GM12892 (cell line): Measurements from ENCODE around the gene GRAP2.

ENCODE experiments used
- DNase-seq: peaks from one replicate; pipeline ENCODE4 v3.0.0; 2011; ENCODE audit not compliant: insufficient read length
- FAIRE-seq: peaks from 2 replicates; lab custom pipeline; 2011; peaks lifted over from hg19 to GRCh38; lab: Jason Lieb, UNC
- POLR2A ChIP-seq: IDR thresholded peaks from 2 replicates; pipeline ENCODE4 v1.6.1; 2011; ENCODE audit warnings: low read depth, low read length, control low read depth
- POLR2AphosphoS5 ChIP-seq: IDR thresholded peaks from 2 replicates; pipeline ENCODE4 v1.6.1; 2011; ENCODE audit warnings: low read depth, low read length, control low read depth
- TAF1 ChIP-seq: IDR thresholded peaks from 2 replicates; pipeline ENCODE4 v1.6.1; 2011; ENCODE audit warnings: low read depth, mild to moderate bottlenecking, control low read depth, low read length, borderline replicate concordance

The GRAP2 gene

DNA sequence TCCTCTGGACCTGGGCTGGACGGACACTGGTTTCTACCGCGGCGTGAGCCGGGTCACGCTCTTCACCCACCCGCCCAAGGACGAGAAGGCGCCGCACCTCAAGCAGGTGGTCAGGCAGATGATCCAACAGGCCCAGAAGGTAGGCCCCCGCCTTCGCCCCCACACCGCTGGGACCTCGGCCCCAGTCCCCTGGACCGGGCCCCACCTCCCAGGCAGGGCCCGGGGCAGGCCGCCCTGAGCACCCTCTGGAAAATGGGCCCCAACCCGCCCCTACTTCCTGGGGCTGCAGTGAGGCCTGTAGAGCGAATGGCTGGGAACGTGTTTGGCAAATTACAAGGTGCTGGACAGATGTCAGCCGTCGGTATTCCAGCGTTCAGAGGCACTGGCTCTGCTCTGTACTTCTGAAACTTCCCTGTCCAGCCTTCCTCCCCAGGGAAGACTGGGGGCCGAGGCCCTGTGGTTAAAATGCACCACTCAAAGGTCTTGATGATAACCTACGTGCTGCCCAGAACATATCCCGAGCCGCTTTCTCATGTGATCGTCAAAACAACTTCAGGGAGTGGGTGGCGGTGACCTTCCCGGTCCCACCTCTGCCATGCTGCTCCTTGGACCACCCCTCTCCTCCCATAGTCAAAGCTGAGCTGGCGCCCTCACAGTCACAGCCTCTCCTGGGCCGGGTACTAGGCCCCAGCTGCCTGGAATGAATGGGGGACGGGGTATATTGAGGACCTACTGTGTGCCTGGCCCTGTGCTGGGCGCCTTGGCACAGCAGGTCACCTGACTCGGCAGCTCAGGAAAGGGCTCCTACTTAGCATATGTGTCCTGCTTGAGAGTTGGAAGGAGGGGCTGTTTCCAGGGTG, 94.7 kb downstream of the GRAP2 start:
- DNase-seq: no peak
- FAIRE-seq: no peak
- no peak for TF ChIP-seq POLR2AphosphoS5
- TF ChIP-seq TAF1: no peak
- no peak for TF ChIP-seq POLR2A

DNA sequence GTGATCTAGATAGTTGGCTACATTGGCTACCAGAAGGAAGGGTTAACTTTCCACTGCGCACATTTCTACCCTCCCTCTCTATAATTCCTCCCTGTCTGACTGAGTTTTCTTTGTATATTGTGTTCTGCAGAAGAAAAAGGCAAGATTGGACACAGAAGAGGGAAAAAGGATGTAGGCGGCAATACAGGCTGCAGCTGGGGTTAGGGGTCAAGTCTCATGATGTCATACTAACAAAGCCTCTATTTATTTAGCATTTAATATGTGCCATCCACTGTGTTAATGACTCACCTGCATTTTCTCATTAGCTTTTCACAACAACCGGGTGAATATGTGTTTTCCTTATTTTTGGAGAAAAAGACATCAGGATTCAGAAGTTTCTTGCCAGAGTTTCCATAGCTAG, 95.8 kb downstream of the GRAP2 start:
- DNase-seq: no peak

DNA sequence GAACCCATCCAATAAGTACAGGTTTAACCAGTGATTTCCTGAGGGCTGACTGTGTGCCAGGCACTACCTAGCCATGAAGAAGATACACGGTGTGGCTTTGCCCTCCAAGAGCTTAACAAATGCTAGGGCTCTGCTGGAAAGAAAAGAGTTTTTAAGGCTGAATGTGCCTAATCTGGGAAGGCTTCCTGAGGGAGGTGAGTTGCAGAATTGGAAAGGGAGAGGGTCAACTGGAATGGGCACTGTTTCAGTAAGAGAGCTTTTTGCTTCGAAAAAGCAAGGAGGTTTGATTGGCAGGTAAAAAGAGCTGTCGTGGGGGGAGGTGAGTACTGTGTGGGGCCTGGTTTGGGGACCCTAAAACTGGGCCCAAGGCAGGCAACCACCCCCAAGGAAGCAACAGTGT, 96.5 kb downstream of the GRAP2 start:
- FAIRE-seq (no peak), DNase-seq (no peak)
- no peak for TF ChIP-seq POLR2AphosphoS5
- no peak for TF ChIP-seq POLR2A
- TF ChIP-seq TAF1: no peak

More for the DNA sequence above, 95.8 kb downstream of the GRAP2 start:
- FAIRE-seq: no peak
- TF ChIP-seq POLR2A: no peak

DNA sequence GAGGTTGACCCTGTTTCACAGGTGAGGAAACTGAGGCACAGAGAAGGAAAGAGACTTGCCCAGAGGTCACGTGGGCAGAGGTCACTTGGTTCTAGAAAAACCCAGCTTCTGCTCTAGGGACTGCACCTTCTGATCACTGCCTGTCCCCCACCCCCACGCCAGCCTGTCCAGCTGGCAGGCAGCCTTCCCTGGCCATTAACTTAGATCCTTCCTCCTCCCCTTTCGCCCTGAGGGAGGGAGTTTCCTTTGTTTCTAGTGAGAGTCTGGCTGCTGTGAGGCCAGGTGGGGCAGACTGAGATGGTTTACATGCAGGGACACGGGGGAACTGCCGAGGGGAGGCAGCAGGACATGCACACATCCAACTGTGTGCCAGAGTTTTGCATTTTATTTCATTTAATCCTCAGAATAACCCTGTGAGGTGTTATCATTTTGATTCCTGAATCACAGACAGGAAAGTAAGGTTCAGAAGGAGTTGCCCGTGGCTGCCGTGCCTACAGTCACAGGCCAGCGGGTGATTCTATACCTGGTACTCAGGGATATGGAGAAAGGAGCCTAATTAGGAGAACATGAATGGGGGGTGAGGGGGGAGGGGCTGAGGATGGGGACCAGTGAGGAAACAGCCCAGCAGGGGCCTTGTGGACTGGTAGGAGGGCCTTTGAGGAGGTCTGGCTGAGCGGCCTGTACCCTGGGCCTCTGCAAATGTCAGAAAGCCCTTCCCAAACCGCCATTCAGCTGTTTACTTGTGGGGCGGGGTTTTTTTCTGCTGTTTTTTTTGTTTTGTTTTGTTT, 97.2 kb downstream of the GRAP2 start:
- DNase-seq (no peak), FAIRE-seq (no peak)
- TF ChIP-seq POLR2A: no peak

DNA sequence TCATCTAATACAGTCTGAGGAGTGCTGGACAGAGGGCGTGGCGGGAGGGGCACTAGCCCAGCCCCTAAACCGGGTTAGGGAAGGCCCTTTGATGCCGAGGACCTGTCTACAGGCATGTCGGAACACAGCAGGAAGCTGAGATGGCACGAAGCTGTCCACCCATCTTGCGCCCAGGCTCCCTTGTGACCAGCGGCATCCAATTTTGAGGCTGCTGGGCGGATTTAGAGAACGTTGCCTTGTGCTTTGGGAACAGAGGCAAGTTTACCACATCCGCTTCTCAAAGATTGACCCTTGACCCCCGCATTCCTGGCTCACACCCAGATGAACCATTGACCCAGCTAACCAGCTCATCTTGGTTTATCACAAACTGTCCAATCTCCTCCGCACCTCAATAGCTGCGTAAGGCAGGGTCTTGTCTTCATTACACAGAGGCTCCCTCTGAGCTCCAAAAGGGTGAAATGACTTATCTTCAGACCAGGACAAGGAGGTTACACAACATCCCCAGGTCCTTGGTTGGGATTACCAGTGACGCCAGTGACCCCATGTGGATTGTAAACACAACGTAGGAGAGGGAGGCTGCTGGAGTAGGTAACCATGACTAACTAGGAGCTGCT, 98.4 kb downstream of the GRAP2 start:
- no peak for TF ChIP-seq TAF1
- TF ChIP-seq POLR2AphosphoS5: no peak
- no peak for TF ChIP-seq POLR2A
- FAIRE-seq (no peak), DNase-seq (no peak)

DNA sequence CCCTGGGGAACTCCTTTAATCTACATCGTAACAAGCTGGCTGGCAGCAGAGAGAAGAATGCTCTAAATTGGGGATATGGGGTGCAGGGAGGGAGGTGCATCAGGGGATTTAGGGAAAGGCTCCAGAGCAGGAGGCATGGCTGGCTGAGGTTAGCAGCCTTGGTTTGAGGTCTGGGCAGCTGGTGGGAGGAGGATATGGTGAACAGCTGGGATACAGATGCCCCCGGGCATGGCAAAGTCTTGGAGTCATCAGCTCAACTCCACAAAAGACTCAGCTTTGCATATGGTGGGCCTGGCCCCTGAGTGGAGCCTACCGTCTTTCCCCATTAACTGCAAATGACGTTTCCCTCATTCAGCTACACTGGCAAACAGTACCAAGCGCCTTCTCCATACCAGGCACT, 99.3 kb downstream of the GRAP2 start:
- TF ChIP-seq TAF1 (no peak), POLR2A (no peak), POLR2AphosphoS5 (no peak)
- FAIRE-seq: no peak
- no peak for DNase-seq

DNA sequence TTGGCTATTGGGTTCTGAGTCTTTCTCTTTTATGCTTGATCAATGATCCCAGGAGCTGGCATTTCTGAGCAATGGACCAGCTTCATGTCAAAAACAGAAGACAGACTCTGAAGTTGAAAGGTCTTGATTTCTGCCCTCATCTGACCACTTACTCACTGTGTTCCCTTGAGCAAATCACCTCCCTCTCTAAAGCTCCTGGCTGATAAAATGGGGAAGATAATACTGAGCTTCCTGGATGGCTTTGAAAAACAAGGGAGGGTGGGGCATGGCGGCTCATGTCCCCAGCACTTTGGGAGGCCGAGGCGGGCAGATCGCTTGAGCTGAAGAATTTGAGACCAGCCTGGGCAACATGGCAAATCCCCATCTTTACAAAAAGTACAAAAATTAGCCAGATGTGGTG, 100.2 kb downstream of the GRAP2 start:
- FAIRE-seq: no peak

DNA sequence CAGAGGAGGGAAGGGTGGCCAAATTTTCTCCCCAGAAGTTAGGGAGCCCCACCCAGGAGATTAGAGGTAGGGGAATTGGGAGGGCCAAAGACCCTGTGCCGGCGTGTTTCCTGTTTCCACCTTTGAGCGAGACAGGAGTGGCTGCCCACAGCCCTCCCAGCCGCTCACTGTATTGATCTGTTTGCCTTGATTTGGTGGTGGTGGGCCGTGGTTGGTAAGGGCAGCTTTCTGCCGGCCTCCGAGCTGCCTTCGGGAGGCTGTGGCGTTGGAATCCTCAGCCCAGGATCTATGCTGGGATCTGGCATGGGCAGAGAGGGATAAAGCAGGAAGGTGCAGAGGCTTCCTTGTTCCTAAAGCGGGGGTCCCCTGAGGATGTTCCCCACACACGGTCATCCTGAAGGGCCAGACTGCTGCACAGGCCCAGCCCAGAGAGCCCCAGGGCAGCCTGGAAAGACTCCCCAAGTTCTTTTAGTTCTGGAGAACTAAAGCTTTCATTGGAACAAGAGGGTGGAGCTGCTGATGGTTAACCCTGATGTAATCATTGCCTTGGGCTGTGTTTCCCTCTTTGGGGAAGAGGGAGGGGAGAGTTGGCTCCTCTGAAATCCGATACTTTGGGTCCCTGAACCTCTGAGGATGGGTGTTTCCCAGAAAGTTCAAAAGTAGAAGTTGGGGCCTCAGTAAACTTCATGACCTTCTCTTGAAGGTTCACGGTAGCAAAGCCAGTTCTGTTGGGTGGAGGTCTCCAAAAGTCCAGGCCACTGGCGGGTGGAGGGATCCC, 101.1 kb downstream of the GRAP2 start:
- DNase-seq (no peak), FAIRE-seq (no peak)
- TF ChIP-seq POLR2AphosphoS5: no peak
- no peak for TF ChIP-seq POLR2A
- TF ChIP-seq TAF1: no peak

More for the DNA sequence above, 100.2 kb downstream of the GRAP2 start:
- TF ChIP-seq POLR2A (no peak), POLR2AphosphoS5 (no peak)
- no peak for DNase-seq

DNA sequence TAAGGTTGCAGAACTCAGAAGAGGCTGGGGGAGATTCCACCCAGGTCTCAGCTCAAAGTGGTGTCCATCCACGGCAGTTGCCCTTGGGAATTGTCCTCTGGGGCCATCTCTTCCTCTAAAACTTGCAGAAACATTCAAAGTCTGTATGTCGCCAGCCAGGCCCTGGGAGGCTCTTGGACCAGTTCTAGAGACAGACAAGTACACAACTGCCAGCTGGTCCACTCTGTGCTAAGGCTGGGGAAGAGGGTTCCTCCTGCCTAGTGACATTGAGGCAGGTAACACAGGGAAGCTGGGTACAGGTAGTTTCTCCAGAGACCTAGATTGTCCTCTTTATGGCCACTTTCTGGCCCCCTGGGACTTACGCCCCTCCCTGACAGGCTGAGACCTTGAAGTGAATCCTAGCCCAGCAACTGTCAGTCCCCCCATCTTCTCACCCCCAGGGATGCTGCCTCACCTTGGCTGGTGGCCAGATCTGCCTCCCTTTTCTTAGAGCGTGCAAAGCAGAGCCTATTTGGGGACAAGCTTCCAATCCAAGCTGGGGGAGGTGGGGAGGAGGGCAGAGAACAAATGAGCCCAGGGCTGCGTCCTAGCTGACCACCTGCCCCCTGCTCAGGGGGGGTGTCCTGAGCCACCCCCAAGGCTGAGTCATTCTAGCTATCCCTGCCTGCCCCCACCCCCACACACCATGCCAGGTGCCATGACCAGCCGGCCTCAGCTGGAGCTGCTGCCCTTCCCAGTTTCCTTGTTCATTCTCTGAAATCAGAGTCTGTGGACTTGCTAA, 102.2 kb downstream of the GRAP2 start:
- TF ChIP-seq POLR2A (no peak), POLR2AphosphoS5 (no peak), TAF1 (no peak)
- FAIRE-seq (no peak), DNase-seq (no peak)

DNA sequence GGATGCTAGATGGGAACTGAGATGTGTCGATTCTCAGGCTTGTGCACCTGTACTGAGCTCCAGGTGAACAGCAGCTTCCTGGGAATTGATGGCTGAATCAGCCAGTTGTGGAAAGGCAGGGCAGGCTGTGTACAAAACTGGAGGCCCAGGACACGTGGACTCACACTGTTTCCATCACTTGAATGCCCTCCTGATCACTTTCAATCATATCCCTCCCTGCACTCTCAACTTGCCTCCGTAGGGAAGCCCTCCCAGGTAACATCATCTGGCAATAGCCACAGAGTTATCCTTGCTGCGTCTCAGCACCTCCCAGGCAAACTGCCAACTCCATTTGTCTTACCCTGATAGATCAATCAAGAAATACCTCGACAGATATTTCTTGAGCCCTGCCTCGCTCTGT, 104.0 kb downstream of the GRAP2 start:
- TF ChIP-seq TAF1: no peak
- TF ChIP-seq POLR2AphosphoS5: no peak
- TF ChIP-seq POLR2A: no peak
- FAIRE-seq (no peak), DNase-seq (no peak)

DNA sequence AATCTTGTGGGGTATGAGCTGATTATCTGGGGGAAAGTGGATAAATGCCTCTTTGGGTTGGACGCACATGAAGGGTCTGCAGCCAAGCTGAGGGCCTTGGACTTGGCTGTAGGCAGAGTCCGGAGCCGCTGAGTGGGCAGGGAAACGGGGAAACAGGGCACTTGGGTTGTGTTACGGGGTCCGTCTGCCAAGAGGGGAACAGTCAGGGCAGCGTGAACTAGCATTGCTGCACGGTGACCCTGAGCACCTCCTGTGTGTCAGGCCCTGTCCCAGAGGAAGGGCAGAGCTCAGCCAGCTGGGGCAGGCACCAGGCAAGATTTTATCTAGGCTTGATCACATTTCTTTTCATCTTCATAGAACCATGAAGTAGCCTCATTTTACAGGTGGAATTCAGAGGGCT, 105.8 kb downstream of the GRAP2 start:
- no peak for DNase-seq
- FAIRE-seq: no peak
- TF ChIP-seq POLR2AphosphoS5 (no peak), POLR2A (no peak), TAF1 (no peak)
